ENCODE results near the gene CDK6.

DNA sequence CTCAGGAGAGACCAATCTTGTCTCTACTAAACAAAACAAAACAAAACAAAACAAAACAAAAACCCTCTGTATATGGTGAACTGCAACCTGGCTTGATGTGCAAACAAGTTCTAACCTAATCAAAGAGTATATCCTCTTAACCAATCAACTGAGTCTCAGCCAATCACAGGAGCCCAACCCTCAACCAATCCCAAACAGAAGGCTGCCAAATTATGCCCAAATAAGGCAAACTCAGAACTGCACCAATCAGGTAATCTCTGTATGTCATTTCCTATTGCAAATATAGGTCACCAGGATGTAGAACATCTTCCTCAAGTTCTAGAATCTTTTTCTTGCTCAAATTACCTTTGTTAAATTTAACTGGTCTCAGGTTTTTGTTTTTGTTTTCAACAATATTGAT is 251.4 kb downstream of the CDK6 start:
- TF ChIP-seq, protein P1, sequence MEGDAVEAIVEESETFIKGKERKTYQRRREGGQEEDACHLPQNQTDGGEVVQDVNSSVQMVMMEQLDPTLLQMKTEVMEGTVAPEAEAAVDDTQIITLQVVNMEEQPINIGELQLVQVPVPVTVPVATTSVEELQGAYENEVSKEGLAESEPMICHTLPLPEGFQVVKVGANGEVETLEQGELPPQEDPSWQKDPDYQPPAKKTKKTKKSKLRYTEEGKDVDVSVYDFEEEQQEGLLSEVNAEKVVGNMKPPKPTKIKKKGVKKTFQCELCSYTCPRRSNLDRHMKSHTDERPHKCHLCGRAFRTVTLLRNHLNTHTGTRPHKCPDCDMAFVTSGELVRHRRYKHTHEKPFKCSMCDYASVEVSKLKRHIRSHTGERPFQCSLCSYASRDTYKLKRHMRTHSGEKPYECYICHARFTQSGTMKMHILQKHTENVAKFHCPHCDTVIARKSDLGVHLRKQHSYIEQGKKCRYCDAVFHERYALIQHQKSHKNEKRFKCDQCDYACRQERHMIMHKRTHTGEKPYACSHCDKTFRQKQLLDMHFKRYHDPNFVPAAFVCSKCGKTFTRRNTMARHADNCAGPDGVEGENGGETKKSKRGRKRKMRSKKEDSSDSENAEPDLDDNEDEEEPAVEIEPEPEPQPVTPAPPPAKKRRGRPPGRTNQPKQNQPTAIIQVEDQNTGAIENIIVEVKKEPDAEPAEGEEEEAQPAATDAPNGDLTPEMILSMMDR (IDR thresholded peaks at IDR 0.05): no peak
- TF ChIP-seq EZH2 (IDR thresholded peaks at IDR 0.05): no peak

Data from neural progenitor cell (in vitro differentiated cells).